ENCODE measurements around the gene GABRB3.

GABRB3 gene

GRCh38 chr15:26679927-26680326, 92.9 kb downstream of the GABRB3 start:
- TF ChIP-seq GATA1 (IDR thresholded peaks at IDR 0.05; ENCODE audit: low read depth, low read length) (no peak), POLR2A (IDR thresholded peaks at IDR 0.05; ENCODE audit: low read length) (no peak)
- DNase-seq: no peak

GRCh38 chr15:26676115-26676514, 96.8 kb downstream of the GABRB3 start:
- TF ChIP-seq GATA1 (IDR thresholded peaks at IDR 0.05; ENCODE audit: low read depth, low read length) (no peak), POLR2A (IDR thresholded peaks at IDR 0.05; ENCODE audit: low read length) (no peak)
- DNase-seq: no peak

GRCh38 chr15:26674467-26674866, 98.4 kb downstream of the GABRB3 start:
- no peak for DNase-seq
- TF ChIP-seq GATA1 (IDR thresholded peaks at IDR 0.05; ENCODE audit: low read depth, low read length) (no peak), POLR2A (IDR thresholded peaks at IDR 0.05; ENCODE audit: low read length) (no peak)

DNA sequence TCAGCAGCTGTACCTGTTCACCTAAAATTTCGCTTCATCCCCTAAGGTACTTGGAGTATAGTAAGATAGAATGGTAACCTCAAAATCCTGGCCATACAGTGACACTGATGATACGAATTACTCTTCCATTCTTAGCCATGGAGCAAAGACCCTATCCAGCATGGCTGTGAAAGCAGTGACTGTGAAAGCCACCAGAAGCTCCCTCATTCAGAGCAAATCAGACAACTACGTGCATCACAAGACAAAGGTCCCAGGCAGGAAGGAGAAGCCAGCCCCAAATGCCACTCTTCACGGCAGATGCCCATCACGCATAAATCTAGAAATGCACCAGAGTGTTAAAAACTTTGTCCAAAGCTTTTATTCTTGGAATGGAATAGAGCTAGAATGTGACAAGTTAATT, 99.4 kb downstream of the GABRB3 start:
- TF ChIP-seq POLR2A (IDR thresholded peaks at IDR 0.05; ENCODE audit: low read length): no peak
- TF ChIP-seq GATA1 (IDR thresholded peaks at IDR 0.05; ENCODE audit: low read depth, low read length): no peak
- no peak for DNase-seq

DNA sequence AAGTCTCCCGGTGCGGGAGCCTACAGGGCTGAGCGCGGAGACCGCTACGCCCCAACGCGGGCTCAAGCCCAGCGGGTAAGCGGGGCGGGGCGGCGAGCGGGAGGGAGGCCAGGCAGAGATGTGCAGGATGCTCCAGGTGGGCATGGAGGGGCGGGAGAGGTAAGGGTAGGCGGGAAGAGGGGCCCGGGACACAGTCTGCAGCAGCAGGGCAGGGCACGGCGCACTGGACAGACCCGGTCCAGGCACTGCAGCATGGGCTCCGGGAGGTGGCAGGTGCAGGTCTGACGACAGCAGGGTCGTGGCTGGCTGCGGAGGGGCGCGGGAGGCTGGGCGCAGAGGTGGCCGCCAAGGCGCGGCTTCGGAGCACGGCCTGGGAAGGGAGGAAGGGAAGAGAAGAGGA, 102.8 kb downstream of the GABRB3 start:
- no peak for DNase-seq
- TF ChIP-seq POLR2A (IDR thresholded peaks at IDR 0.05; ENCODE audit: low read length) (no peak), GATA1 (IDR thresholded peaks at IDR 0.05; ENCODE audit: low read depth, low read length) (no peak)

DNA sequence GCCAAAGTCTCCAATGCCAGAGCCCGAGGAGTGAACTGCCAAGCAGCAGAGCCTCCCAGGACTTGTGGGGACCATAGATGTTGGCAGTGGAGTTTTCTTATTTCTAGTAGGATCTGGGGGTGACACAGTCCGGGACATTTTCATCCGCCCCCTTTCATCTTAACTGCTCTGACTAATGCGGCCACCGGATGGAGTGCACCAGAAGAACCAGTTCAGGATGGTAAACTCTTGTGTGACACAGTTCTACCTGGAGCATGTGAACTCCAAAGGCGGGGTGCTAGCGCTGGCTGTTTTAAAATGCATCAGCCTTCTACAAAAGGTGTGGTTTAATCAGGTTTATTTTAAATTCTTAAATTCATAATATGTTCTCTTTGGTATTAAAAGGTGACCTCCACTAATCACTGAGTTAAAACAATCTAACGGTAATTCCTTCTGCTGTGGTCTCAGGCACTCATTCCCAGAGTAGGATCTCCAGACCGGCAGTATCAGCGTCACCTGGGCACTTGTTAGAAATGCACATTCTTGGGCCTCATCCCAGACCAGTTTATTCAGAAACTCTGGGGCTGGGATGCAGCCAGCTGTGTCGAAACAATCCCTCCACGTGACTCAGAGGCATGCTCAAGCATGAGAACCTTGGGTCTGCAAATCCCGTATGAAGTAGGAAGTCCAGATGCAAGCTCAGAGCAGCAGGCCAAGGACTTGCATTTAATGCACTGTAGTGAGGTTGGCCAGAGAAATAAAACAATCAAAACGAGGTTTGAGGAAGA, 105.5 kb downstream of the GABRB3 start:
- DNase-seq: no peak

GRCh38 chr15:26665957-26666791, 106.7 kb downstream of the GABRB3 start:
- DNase-seq: no peak
- TF ChIP-seq GATA1 (IDR thresholded peaks at IDR 0.05; ENCODE audit: low read depth, low read length) (no peak), POLR2A (IDR thresholded peaks at IDR 0.05; ENCODE audit: low read length) (no peak)

More for the DNA sequence above, 105.5 kb downstream of the GABRB3 start:
- no peak for TF ChIP-seq POLR2A (IDR thresholded peaks at IDR 0.05; ENCODE audit: low read length)
- no peak for TF ChIP-seq GATA1 (IDR thresholded peaks at IDR 0.05; ENCODE audit: low read depth, low read length)

- DNase-seq: no peak
- TF ChIP-seq GATA1 (IDR thresholded peaks at IDR 0.05; ENCODE audit: low read depth, low read length) (no peak), POLR2A (IDR thresholded peaks at IDR 0.05; ENCODE audit: low read length) (no peak)
Measured at GRCh38 chr15:26662283-26662682, 110.6 kb downstream of the GABRB3 start.

GRCh38 chr15:26661748-26662147, 111.1 kb downstream of the GABRB3 start:
- DNase-seq: no peak
- TF ChIP-seq POLR2A (IDR thresholded peaks at IDR 0.05; ENCODE audit: low read length) (no peak), GATA1 (IDR thresholded peaks at IDR 0.05; ENCODE audit: low read depth, low read length) (no peak)

DNA sequence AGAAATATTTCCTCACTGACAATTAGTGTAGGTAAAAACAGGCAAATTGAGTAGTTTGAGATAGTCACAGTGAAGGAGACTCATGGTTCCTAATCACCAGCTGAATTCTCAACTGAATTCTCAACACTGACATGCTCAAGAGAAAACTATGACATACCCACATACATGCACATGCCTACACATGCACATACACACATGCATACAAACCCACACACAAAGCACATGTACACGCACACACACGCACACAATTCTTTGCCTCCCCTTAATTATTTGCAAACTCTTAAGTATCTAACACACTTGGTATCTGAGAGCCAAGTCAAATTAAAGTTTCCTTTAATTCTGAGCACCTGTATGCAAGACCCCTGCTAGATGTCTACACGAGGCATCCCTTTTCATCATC, 111.8 kb downstream of the GABRB3 start:
- no peak for DNase-seq
- no peak for TF ChIP-seq POLR2A (IDR thresholded peaks at IDR 0.05; ENCODE audit: low read length)
- no peak for TF ChIP-seq GATA1 (IDR thresholded peaks at IDR 0.05; ENCODE audit: low read depth, low read length)

DNA sequence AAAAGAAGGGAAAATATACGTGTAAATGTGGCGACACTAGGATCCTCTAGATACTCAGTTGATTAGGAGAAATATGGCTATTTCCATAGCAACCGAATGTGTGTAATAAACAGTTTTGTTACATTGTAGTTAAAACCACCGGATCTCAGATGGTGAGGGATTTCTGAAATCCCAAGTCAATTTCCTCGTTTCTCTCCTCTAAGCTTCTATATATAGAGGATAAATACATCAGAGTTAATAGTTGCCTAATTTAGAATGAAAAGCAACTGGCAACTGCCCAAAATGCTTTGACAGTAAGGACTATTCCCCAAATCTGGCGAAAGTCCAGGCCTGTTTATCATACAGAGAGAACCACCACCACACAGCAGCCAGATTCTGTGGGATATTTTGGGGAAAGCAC, 112.6 kb downstream of the GABRB3 start:
- TF ChIP-seq POLR2A (IDR thresholded peaks at IDR 0.05; ENCODE audit: low read length) (no peak), GATA1 (IDR thresholded peaks at IDR 0.05; ENCODE audit: low read depth, low read length) (no peak)
- no peak for DNase-seq

DNA sequence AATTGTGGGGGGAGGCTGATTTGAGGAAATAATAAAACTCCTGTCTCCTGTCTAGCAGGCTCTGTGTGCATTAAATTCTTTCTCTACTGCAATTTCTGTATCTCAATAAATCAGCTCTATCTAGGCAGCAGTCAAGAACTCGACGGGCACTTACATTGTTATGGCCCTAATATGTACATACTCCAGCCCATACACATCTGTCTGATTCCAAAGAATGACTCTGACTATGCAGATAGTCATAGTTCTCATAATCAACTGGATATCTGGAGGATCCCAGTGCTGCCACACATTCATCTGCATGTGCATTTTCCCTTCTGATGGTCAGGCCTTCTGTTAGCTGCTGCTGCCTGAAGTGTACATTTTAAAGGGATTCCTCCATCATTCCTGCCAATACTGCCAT, 114.6 kb downstream of the GABRB3 start:
- TF ChIP-seq GATA1 (IDR thresholded peaks at IDR 0.05; ENCODE audit: low read depth, low read length) (no peak), POLR2A (IDR thresholded peaks at IDR 0.05; ENCODE audit: low read length) (no peak)

DNA sequence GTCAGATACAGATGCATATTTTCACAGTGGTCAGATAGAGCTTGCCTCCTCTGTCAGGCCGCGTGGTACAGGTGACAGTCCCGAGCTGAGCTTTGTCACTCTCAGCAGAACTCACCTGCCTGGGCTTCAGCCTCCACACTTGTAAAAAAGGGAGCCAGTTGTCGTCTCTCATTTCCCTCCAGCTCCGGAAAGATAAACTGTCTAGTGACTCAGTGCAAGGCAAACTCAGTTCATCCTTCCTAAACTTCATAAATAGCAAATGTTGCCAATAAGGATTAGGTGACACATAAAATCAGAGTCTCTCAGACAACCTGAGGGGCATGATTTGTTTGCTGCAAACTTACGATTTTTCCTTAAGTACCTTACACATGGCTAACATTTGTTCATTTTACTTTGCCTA, 116.8 kb downstream of the GABRB3 start:
- no peak for DNase-seq
- TF ChIP-seq POLR2A (IDR thresholded peaks at IDR 0.05; ENCODE audit: low read length): no peak
- TF ChIP-seq GATA1 (IDR thresholded peaks at IDR 0.05; ENCODE audit: low read depth, low read length): no peak

More for the DNA sequence above, 114.6 kb downstream of the GABRB3 start:
- no peak for DNase-seq

GRCh38 chr15:26651909-26652308, 121.0 kb downstream of the GABRB3 start:
- no peak for TF ChIP-seq POLR2A (IDR thresholded peaks at IDR 0.05; ENCODE audit: low read length)
- TF ChIP-seq GATA1 (IDR thresholded peaks at IDR 0.05; ENCODE audit: low read depth, low read length): no peak
- no peak for DNase-seq
